Omental fat pad (tissue), 4 donors: ENCODE results near the gene RPEL1. TPM values are rescaled to one million over a fixed set of nuclear protein-coding genes. Genes with fewer than 3 reads are reported as not detected.
"Not testable (repeated sequence)": the region's sequence is repeated elsewhere in the genome, so short reads cannot be mapped to it uniquely, and the experiment has no call there.

Experiments
- ATAC-seq: fragments of 150-250 bp; one replicate; pipeline ENCODE4 v1.9.1; 2016; ENCODE audit warnings: mild to moderate bottlenecking, moderate library complexity; ENCODE audit not compliant: low FRiP score
- DNase-seq: peaks from one replicate; pipeline ENCODE4 v3.0.0-alpha.2; 2019; ENCODE audit warnings: low spot score
- total RNA-seq, 4 donors: library from RNA; depleted of rRNA; stranded (reverse); fragments of >200 nt; gene quantifications; one replicate each; pipeline ENCODE4 v1.1.0, GENCODE V29; 2016
- TF ChIP-seq, protein P1 (sequence below), 3 donors: fragments of 450-650 bp; IDR thresholded peaks; one replicate each; pipeline ENCODE4 v1.5.1; 2016 to 2017; ENCODE audit warnings: antibody characterized with exemption in 3 of 3, mild to moderate bottlenecking in 3 of 3, moderate library complexity in 2 of 3

RPEL1 gene
- total RNA-seq, 4 donors from 2014 or later, result not detected

DNA sequence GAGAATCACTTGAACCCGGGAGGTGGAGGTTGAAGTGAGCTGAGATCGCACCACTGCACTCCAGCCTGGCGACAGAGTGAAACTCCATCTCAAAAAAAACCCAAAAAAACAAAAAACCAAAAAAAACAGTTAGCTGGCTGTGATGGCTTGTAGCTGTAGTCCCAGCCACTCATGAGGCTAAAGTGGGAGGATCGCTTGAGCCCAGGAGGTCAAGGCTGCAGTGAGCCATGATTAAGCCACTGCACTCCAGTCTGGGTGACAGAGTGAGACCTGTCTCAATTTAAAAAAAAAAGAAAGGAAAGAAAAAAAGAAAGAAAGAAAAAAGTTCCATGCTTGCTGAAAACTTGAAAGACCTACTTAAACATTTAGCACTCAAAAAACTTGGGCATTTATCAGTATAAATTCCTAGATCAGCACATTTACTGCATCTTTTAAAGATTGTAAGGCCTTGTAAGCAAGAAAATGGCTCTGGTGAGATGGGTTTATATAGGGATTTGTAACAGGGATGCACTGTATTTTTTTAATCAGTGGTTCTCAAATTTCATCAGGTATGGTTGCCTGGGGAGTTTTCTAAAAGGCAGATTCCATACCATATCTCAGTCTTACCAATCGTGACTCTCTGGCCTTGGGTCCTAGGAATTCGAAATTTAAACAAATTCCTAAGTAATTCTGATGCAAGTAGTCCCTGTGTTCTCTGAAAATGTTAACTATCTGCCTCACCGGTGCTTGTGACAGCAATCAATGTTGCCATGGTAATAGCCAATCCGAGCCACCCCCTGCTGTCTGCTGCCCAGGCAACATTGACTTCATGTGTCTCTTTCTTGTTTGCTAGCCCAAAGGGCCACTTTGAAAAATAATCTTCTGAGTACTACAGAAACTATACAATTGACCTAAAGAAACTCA lies 41.1 kb upstream of the RPEL1 start:
- ATAC-seq (no peak), DNase-seq (no peak)
- TF ChIP-seq, protein P1, sequence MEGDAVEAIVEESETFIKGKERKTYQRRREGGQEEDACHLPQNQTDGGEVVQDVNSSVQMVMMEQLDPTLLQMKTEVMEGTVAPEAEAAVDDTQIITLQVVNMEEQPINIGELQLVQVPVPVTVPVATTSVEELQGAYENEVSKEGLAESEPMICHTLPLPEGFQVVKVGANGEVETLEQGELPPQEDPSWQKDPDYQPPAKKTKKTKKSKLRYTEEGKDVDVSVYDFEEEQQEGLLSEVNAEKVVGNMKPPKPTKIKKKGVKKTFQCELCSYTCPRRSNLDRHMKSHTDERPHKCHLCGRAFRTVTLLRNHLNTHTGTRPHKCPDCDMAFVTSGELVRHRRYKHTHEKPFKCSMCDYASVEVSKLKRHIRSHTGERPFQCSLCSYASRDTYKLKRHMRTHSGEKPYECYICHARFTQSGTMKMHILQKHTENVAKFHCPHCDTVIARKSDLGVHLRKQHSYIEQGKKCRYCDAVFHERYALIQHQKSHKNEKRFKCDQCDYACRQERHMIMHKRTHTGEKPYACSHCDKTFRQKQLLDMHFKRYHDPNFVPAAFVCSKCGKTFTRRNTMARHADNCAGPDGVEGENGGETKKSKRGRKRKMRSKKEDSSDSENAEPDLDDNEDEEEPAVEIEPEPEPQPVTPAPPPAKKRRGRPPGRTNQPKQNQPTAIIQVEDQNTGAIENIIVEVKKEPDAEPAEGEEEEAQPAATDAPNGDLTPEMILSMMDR (IDR thresholded peaks at IDR 0.05), result no peak

DNA sequence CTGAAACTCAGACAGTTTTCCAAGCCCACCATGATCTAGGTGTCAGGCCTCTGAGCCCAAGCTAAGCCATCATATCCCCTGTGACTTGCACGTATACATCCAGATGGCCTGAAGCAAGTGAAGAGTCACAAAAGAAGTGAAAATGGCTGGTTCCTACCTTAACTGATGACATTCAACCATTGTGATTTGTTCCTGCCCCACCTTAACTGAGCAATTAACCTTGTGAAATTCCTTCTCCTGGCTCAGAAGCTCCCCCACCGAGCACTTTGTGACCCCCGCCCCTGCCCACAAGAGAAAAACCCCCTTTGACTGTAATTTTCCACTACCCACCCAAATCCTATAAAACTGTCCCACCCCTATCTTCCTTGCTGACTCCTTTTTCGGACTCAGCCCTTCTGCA lies 40.3 kb upstream of the RPEL1 start:
- not testable (repeated sequence) for ATAC-seq, DNase-seq

DNA sequence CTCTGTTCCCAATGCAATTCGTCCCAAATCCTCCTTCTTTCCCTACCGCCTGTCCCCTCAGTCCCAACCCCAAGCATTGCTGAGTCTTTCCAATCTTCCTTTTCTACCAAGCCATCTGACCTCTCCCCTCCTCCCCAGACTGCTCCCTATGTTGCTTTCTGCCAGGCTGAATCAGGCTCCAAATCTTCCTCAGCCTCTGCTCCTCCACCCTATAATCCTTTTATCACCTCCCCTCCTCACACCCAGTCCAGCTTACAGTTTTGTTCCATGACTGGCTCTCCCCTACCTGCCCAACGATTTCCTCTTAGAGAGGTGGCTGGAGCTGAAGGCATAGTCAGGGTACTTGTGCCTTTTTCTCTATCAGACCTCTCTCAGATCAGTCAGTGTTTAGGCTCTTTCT lies 39.0 kb upstream of the RPEL1 start:
- not testable (repeated sequence) for DNase-seq, ATAC-seq

DNA sequence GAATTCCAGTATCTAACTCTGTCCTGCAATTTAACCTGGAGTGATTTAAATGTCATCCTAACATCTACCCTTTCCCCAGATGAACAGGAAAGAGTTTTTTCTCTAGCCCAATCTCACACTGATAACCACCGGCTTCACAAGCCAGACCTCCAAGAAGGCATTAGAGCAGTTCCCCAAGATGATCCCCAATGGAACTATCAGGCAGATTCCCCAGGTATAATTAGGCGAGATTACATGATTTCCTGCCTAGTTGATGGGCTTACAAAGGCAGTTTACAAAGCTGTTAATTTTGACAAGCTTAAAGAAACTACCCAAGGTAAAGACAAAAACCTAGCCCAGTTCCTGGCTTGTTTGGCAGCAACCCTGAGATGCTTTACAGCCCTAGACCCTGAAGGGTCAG lies 38.5 kb upstream of the RPEL1 start:
- TF ChIP-seq, protein P1 (IDR thresholded peaks at IDR 0.05), result no peak
- ATAC-seq (no peak), DNase-seq (no peak)

DNA sequence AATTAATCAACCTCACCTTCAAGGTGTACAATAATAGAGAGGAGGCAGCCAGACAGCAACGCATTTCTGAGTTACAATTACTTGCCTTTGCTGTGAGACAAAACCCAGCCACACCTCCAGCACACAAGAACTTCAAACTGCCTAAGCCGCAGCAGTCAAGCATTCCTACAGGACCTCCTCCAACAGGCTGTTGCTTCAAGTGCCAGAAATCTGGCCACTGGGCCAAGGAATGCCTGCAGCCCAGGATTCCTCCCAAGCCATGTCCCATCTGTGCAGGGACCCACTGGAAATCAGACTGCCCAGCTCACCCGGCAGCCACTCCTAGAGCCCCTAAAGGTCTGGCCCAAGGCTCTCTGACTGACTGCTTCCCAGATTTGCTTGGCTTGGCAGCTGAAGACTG lies 38.0 kb upstream of the RPEL1 start:
- not testable (repeated sequence) for DNase-seq, ATAC-seq

DNA sequence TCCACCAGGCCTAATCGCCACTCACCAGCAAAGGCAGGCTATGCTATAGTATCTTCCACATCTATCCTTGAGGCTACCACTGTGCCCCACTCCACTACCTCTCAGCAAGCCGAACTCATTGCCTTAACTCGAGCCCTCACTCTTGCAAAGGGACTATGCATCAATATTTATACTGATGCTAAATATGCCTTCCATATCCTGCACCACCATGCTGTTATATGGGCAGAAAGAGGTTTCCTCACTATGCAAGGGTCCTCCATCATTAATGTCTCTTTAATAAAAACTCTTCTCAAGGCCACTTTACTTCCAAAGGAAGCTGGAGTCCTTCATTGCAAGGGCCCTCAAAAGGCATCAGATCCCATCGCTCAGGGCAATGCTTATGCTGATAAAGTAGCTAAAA lies 35.4 kb upstream of the RPEL1 start:
- DNase-seq, ATAC-seq: not testable (repeated sequence)

DNA sequence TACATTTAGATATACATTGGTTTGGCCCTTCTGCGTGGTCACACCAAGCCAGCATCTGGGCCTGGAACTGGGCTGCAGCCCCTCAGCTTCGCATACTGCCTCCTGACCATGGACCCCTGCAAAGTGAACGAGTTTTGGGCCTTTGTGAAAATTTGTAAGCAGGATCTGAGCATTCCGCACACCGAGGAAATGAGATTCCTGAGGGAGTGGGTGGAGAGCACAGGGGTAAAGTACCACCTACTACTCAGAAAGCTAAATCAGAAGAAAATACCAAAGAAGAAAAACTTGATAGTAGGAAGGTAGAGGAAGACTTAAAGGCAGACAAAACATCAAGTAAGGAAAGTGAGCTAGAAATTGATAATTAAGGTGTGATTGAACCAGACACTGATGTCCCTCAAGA lies 30.1 kb upstream of the RPEL1 start:
- ATAC-seq, result no peak
- DNase-seq, result no peak
- TF ChIP-seq, protein P1 (IDR thresholded peaks at IDR 0.05), result no peak

DNA sequence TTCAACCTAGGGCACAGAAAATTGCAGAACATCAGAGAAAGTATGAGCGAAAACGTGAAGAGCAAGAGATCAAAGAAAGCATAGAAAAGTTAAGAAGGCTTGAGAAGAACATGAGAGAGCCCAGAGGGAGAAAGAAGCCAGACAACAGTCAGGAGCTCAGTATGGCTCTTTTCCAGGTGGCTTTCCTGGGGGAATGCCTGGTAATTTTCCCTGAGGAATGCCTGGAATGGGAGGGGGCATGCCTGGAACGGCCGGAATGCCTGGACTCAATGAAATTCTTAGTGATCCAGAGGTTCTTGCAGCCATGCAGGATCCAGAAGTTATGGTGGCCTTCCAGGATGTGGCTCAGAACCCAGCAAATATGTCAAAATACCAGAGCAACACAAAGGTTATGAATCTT lies 29.3 kb upstream of the RPEL1 start:
- DNase-seq, ATAC-seq: not testable (repeated sequence)

DNA sequence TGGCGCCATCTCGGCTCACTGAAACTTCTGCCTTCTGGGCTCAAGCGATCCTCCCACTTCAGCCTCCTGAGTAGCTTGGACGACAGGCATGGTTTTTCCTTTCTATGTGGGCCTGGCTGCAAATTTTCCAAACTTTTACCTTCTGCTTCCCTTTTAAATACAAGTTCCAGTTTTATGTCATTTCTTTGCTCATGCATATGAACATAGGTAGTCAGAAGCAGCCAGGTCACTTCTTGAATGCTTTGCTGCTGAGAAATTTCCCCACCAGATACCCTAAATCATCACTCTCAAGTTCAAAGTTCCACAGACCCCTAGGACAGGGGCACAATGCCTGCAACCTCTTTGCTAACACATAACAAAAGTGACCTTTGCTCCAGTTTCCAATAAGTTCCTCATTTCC lies 21.6 kb upstream of the RPEL1 start:
- DNase-seq, result no peak

DNA sequence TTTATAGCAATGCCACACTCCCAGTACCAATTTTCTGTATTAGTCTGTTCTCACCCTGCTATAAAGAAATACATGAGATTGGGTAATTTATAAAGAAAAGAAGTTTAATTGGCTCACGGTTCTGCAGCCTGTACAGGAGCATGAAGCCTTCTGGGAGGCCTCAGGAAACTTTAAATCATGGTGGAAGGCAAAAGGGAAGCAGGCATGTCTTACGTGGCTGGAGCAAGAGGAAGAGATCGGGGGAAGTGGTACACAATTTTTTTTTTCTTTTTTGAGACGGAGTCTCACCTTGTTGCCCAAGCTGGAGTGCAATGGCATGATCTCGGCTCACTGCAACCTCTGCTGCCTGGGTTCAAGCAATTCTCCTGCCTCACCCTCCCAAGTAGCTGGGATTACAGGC lies 21.0 kb upstream of the RPEL1 start:
- DNase-seq, ATAC-seq: not testable (repeated sequence)

More for the DNA sequence above, 21.6 kb upstream of the RPEL1 start:
- no peak for ATAC-seq
- TF ChIP-seq, protein P1 (IDR thresholded peaks at IDR 0.05), result no peak
